Measurements from ENCODE around the gene ATXN2L. TPM values are rescaled to one million over a fixed set of nuclear protein-coding genes. Genes with fewer than 3 reads are reported as not detected.
A peak's percentile ranks its signal among the peaks of the same experiment; 100 is the strongest.

ATXN2L gene
- total and polyA plus RNA-seq, 10 of the 15 experiments (the other 5 are each of a cell fraction or from before 2014, with no cell fraction given): 3.5 to 210 (median 61.1) TPM

DNA sequence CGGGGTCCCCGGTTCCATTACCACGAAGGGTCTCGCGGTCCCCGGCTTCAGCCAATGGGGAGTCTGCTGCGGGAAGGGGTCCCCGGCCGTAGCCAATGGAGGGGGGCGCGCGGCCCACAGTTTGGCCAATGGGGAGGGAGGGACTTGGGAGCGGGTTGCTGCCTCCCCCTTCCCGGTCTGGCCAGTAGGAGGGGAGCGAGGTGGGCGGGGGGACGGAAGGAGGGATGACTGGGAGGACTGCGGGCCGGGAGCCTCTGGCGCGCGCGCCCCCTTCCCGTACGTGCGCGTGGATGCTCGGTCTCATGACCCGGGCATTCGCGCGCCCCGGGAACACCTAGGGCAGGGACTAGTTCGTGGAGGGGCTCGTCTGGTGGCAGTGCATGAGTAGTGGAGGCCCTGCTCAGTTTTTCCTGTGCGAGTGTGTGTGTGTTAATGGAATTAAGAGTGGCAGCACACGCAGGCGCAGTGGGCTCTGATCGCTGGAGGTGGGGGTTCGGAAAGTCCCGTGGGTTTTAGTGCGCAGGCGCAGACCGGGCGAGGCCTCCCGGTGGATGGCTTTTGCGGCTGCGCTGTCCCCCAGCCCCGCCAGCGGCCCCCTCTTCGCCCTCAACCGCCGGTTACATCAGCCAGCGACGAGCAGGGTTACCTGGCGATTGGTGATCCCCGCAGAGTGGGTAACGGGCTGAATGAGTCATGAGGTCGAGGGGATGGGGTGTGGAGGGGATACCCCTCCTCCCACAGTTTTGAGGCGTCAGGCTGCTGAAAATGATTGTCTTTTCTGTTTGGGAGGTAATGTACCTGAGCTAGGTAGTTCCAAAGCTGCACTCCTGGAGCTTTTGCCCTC, 1.3 kb downstream of the ATXN2L start (continued):
- TF ChIP-seq, protein P1, sequence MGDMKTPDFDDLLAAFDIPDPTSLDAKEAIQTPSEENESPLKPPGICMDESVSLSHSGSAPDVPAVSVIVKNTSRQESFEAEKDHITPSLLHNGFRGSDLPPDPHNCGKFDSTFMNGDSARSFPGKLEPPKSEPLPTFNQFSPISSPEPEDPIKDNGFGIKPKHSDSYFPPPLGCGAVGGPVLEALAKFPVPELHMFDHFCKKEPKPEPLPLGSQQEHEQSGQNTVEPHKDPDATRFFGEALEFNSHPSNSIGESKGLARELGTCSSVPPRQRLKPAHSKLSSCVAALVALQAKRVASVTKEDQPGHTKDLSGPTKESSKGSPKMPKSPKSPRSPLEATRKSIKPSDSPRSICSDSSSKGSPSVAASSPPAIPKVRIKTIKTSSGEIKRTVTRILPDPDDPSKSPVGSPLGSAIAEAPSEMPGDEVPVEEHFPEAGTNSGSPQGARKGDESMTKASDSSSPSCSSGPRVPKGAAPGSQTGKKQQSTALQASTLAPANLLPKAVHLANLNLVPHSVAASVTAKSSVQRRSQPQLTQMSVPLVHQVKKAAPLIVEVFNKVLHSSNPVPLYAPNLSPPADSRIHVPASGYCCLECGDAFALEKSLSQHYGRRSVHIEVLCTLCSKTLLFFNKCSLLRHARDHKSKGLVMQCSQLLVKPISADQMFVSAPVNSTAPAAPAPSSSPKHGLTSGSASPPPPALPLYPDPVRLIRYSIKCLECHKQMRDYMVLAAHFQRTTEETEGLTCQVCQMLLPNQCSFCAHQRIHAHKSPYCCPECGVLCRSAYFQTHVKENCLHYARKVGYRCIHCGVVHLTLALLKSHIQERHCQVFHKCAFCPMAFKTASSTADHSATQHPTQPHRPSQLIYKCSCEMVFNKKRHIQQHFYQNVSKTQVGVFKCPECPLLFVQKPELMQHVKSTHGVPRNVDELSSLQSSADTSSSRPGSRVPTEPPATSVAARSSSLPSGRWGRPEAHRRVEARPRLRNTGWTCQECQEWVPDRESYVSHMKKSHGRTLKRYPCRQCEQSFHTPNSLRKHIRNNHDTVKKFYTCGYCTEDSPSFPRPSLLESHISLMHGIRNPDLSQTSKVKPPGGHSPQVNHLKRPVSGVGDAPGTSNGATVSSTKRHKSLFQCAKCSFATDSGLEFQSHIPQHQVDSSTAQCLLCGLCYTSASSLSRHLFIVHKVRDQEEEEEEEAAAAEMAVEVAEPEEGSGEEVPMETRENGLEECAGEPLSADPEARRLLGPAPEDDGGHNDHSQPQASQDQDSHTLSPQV (IDR thresholded peaks at IDR 0.05): no peak
- TF ChIP-seq RELA (IDR thresholded peaks at IDR 0.05; ENCODE audit: borderline replicate concordance, partially characterized antibody): peak; percentile 72
- peak; percentile 82 for TF ChIP-seq NRF1 (conservative IDR thresholded peaks at IDR 0.05; ENCODE audit: low read depth, low read length)
- TF ChIP-seq PML (IDR thresholded peaks at IDR 0.05; ENCODE audit: low read length): peak; percentile 68; the same call in 1 of the 2 replicates
- TF ChIP-seq SP1 (IDR thresholded peaks at IDR 0.05; ENCODE audit: low read depth, low read length): peak; percentile 86
- peak; percentile 34; the same call in 1 of the 2 replicates for TF ChIP-seq HCFC1 (IDR thresholded peaks at IDR 0.05; ENCODE audit: low read length)
- peak; percentile 13 for TF ChIP-seq SIX5 (IDR thresholded peaks at IDR 0.05; ENCODE audit: low read depth, low read length, severe bottlenecking)

DNA sequence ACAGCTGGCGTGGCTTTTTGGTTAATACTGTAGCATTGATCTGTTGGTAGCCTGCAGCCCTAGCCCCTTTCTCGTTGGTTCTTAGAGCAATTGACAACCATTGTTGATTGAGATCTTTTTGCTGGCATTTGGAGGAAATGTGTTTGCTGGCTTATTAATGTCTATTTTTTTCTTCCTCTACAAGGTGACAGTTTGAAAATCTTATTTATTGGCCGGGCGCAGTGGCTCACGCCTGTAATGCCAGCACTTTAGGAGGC, 1.8 kb downstream of the ATXN2L start:
- CTCF ChIA-PET: interaction anchor here (1.0 to 2.0 kb wide), 2 partner anchors 20 to 120 kb away, joined by 3 to 7 read pairs; no protein-coding TSS in a partner anchor
- Histone ChIP-seq H3K27ac (ENCODE audit: control insufficient read depth, insufficient read depth) (peak overlapping the region; percentile 97), H3K4me3 (peak overlapping the region; percentile 73), H3K9ac (ENCODE audit: control insufficient read depth, insufficient read depth, low read length) (peak overlapping the region; percentile 98), H3K4me2 (ENCODE audit: control insufficient read depth, insufficient read depth) (peak overlapping the region; percentile 87), H3K79me2 (ENCODE audit: control insufficient read depth, insufficient read depth, low read length) (peaks cover 55% of the 10 kb centered on the region), H2AFZ (ENCODE audit: control insufficient read depth, low read depth, low read length) (no peak overlapping the region), H3K9me3 (replicated peaks; ENCODE audit: control insufficient read depth, insufficient read depth, low read length) (no peaks in the 10 kb centered on the region), H4K20me1 (ENCODE audit: control insufficient read depth, insufficient read depth) (peaks cover 10% of the 10 kb centered on the region), H3K27me3 (replicated peaks in 1 of 2; ENCODE audit: control insufficient read depth in 2 of 2, insufficient read depth in 2 of 2, low read length in 1 of 2) (no peaks in the 10 kb centered on the region), H3K36me3 (ENCODE audit: control insufficient read depth in 2 of 2, insufficient read depth in 2 of 2, low read length in 1 of 2) (peaks cover 26 to 34% of the 10 kb centered on the region in 2 experiments), H3K4me1 (ENCODE audit: control insufficient read depth, insufficient read depth, low read length) (peaks cover 8% of the 10 kb centered on the region; the same call in 1 of the 2 replicates)
- 18% methylated on average over 5 of the region's 5 CpGs for WGBS (ENCODE audit: insufficient coverage, insufficient replicate concordance, low lambda C conversion rate, missing lambda C conversion rate)
- TF ChIP-seq CREM (IDR thresholded peaks at IDR 0.05; ENCODE audit: low read depth) (no peak; the same call in 1 of the 2 replicates), EGR1 (IDR thresholded peaks at IDR 0.05; ENCODE audit: borderline replicate concordance in 1 of 2, low read depth in 2 of 2, low read length in 2 of 2) (no peak), SREBF2 (IDR thresholded peaks at IDR 0.05; ENCODE audit: low read length) (no peak), MEF2A (IDR thresholded peaks at IDR 0.05; ENCODE audit: insufficient read depth, low read depth, low read length) (no peak), SMAD5 (IDR thresholded peaks at IDR 0.05; ENCODE audit: low read depth) (no peak)
- TF ChIP-seq, protein P2, sequence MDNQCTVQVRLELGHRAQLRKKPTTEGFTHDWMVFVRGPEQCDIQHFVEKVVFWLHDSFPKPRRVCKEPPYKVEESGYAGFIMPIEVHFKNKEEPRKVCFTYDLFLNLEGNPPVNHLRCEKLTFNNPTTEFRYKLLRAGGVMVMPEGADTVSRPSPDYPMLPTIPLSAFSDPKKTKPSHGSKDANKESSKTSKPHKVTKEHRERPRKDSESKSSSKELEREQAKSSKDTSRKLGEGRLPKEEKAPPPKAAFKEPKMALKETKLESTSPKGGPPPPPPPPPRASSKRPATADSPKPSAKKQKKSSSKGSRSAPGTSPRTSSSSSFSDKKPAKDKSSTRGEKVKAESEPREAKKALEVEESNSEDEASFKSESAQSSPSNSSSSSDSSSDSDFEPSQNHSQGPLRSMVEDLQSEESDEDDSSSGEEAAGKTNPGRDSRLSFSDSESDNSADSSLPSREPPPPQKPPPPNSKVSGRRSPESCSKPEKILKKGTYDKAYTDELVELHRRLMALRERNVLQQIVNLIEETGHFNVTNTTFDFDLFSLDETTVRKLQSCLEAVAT (IDR thresholded peaks at IDR 0.05): no peak
- TF ChIP-seq, protein P3, sequence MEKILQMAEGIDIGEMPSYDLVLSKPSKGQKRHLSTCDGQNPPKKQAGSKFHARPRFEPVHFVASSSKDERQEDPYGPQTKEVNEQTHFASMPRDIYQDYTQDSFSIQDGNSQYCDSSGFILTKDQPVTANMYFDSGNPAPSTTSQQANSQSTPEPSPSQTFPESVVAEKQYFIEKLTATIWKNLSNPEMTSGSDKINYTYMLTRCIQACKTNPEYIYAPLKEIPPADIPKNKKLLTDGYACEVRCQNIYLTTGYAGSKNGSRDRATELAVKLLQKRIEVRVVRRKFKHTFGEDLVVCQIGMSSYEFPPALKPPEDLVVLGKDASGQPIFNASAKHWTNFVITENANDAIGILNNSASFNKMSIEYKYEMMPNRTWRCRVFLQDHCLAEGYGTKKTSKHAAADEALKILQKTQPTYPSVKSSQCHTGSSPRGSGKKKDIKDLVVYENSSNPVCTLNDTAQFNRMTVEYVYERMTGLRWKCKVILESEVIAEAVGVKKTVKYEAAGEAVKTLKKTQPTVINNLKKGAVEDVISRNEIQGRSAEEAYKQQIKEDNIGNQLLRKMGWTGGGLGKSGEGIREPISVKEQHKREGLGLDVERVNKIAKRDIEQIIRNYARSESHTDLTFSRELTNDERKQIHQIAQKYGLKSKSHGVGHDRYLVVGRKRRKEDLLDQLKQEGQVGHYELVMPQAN (conservative IDR thresholded peaks at IDR 0.05): no peak
- ATAC-seq (no peak), FAIRE-seq (no peak), DNase-seq (ENCODE audit: low read depth, low spot score) (no peak)
- in situ Hi-C loops (cut with MboI) (no loop called here), intact Hi-C loops (cut with micrococcal nuclease; ENCODE audit: unreplicated experiment) (loop anchor here (1.0 to 5.0 kb wide), 3 partner anchors 22 to 123 kb away; partner anchors contain the start of genes RABEP2 and TUFM)
- BruUV-seq (replicated peaks): no TSS peak
- RAD21 ChIA-PET (ENCODE audit: unreplicated experiment): interaction anchor here (1.1 kb wide), 1 partner anchor 120 kb away, joined by 4 read pairs; no protein-coding TSS in a partner anchor
- POLR2A ChIA-PET: interaction anchor here (0.9 to 3.9 kb wide), 2 partner anchors 22 to 111 kb away, joined by 3 to 28 read pairs; partner anchors contain the start of gene TUFM
- SMC1A ChIA-PET (ENCODE audit: uncharacterized antibody, unreplicated experiment): interaction anchor here (0.8 to 1.0 kb wide), 2 partner anchors 18 to 37 kb away, joined by 3 read pairs; no protein-coding TSS in a partner anchor

Data from GM12878 (cell line).